Glutamatergic neuron (in vitro differentiated cells): ENCODE data around the gene SSR1. TPM values are rescaled to one million over a fixed set of nuclear protein-coding genes. Genes with fewer than 3 reads are reported as not detected.

ENCODE experiments used
- DNase-seq: peaks from one replicate; pipeline ENCODE4 v3.0.0; 2022
- H3K27ac Mint-ChIP-seq: one replicate; pipeline ENCODE4 v1.8.0; 2020; ENCODE audit warnings: mild to moderate bottlenecking, mixed read lengths, inconsistent platforms; ENCODE audit not compliant: unreplicated experiment
- H3K27me3 Mint-ChIP-seq: one replicate; pipeline ENCODE4 v1.8.0; 2020; ENCODE audit warnings: mild to moderate bottlenecking, moderate library complexity, mixed read lengths, inconsistent platforms; ENCODE audit not compliant: unreplicated experiment
- H3K36me3 Mint-ChIP-seq: one replicate; pipeline ENCODE4 v1.8.0; 2020; ENCODE audit warnings: mild to moderate bottlenecking, mixed read lengths, inconsistent platforms; ENCODE audit not compliant: unreplicated experiment
- H3K4me1 Mint-ChIP-seq: one replicate; pipeline ENCODE4 v1.8.0; 2020; ENCODE audit warnings: mild to moderate bottlenecking, low read depth, mixed read lengths, inconsistent platforms; ENCODE audit not compliant: unreplicated experiment
- H3K4me3 Mint-ChIP-seq: one replicate; pipeline ENCODE4 v1.8.0; 2020; ENCODE audit warnings: mild to moderate bottlenecking, mixed read lengths, inconsistent platforms; ENCODE audit not compliant: unreplicated experiment
- H3K9me3 Mint-ChIP-seq: one replicate; pipeline ENCODE4 v1.8.0; 2020; ENCODE audit warnings: mild to moderate bottlenecking, moderate library complexity, mixed read lengths, inconsistent platforms; ENCODE audit not compliant: unreplicated experiment
- CTCF ChIP-seq: fragments of 200-600 bp; sonication (generic); IDR thresholded peaks from one replicate; pipeline ENCODE4 v1.5.0; 2021; ENCODE audit not compliant: partially characterized antibody, unreplicated experiment
- total RNA-seq: library from RNA; stranded (reverse); fragmentation: NEBNext Ultra II Directional; extraction: Animal tissue kit (Norgen Biotek cat#: 25700); gene quantifications from one replicate; pipeline ENCODE4 v1.2.1, GENCODE V29; 2021; ENCODE audit not compliant: unreplicated experiment

SSR1 gene
- total RNA-seq, 1 donor from 2014 or later, result 113 TPM

GRCh38 chr6:7228662-7229375 lies 84.2 kb downstream of the SSR1 start:
- no peak for TF ChIP-seq CTCF
- no peaks in the 10 kb centered on the region for H3K9me3 Mint-ChIP-seq
- no peak overlapping the region for H3K4me3 Mint-ChIP-seq
- H3K27me3 Mint-ChIP-seq, result peaks cover 2% of the 10 kb centered on the region
- DNase-seq, result no peak
- H3K4me1 Mint-ChIP-seq, result no peaks in the 10 kb centered on the region
- no peak overlapping the region for H3K27ac Mint-ChIP-seq
- H3K36me3 Mint-ChIP-seq, result no peaks in the 10 kb centered on the region

- Mint-ChIP-seq H3K36me3 (no peaks in the 10 kb centered on the region), H3K27ac (no peak overlapping the region), H3K27me3 (peaks cover 2% of the 10 kb centered on the region), H3K4me1 (no peaks in the 10 kb centered on the region), H3K4me3 (no peak overlapping the region), H3K9me3 (no peaks in the 10 kb centered on the region)
- DNase-seq, result no peak
- TF ChIP-seq CTCF, result no peak
Observed at GRCh38 chr6:7224731-7225130, 88.3 kb downstream of the SSR1 start.

GRCh38 chr6:7222197-7222596 lies 90.8 kb downstream of the SSR1 start:
- TF ChIP-seq CTCF, result no peak
- H3K9me3 Mint-ChIP-seq, result no peaks in the 10 kb centered on the region
- peaks cover 2% of the 10 kb centered on the region for H3K27me3 Mint-ChIP-seq
- peaks cover under 1% of the 10 kb centered on the region for H3K4me1 Mint-ChIP-seq
- H3K4me3 Mint-ChIP-seq, result no peak overlapping the region
- H3K36me3 Mint-ChIP-seq, result no peaks in the 10 kb centered on the region
- H3K27ac Mint-ChIP-seq, result no peak overlapping the region
- DNase-seq, result no peak

GRCh38 chr6:7219310-7219709 lies 93.7 kb downstream of the SSR1 start:
- H3K27ac Mint-ChIP-seq, result no peak overlapping the region
- H3K4me1 Mint-ChIP-seq, result peaks cover 4% of the 10 kb centered on the region
- no peak for TF ChIP-seq CTCF
- peaks cover 2% of the 10 kb centered on the region for H3K27me3 Mint-ChIP-seq
- no peak for DNase-seq
- no peaks in the 10 kb centered on the region for H3K36me3 Mint-ChIP-seq
- H3K9me3 Mint-ChIP-seq, result no peaks in the 10 kb centered on the region
- no peak overlapping the region for H3K4me3 Mint-ChIP-seq

- no peak for DNase-seq
- H3K9me3 Mint-ChIP-seq, result no peaks in the 10 kb centered on the region
- no peak overlapping the region for H3K27ac Mint-ChIP-seq
- H3K4me1 Mint-ChIP-seq, result peaks cover 4% of the 10 kb centered on the region
- no peaks in the 10 kb centered on the region for H3K36me3 Mint-ChIP-seq
- no peak overlapping the region for H3K4me3 Mint-ChIP-seq
- TF ChIP-seq CTCF, result no peak
- peaks cover 2% of the 10 kb centered on the region for H3K27me3 Mint-ChIP-seq
Observed at GRCh38 chr6:7218406-7218988, 94.5 kb downstream of the SSR1 start.
